K562 (cell line): Measurements from ENCODE around the gene CR2. TPM values are rescaled to one million over a fixed set of nuclear protein-coding genes. Genes with fewer than 3 reads are reported as not detected.

Experiments
- FOS ChIP-seq: IDR thresholded peaks from 3 replicates; pipeline ENCODE4 v1.6.1; 2011; ENCODE audit not compliant: insufficient read length; ENCODE audit errors: extremely low read depth
- HSF4 ChIP-seq: fragments of 250-450 bp; sonication (Bioruptor Pico); IDR thresholded peaks from 2 replicates; pipeline ENCODE4 v2.1.2; 2022; ENCODE audit warnings: mild to moderate bottlenecking, moderate library complexity, borderline replicate concordance
- JUN ChIP-seq, 2 experiments: sonication (generic) in 1 of 2; formaldehyde crosslinking in 1 of 2; IDR thresholded peaks; 2 replicates each; pipeline versions ENCODE4 v1.6.1 to v1.8.0; 2012 to 2022; ENCODE audit warnings: borderline replicate concordance in 2 of 2, mild to moderate bottlenecking in 2 of 2, improper control_type of control experiment in 1 of 2, low read depth in 1 of 2, low read length in 1 of 2, missing genetic modification reagents in 1 of 2
- MEIS2 ChIP-seq: fragments of 450-650 bp; IDR thresholded peaks from 2 replicates; pipeline ENCODE4 v1.6.1; 2014; ENCODE audit warnings: mild to moderate bottlenecking; ENCODE audit not compliant: partially characterized antibody
- RB1 ChIP-seq: fragments of 450-650 bp; IDR thresholded peaks from 2 replicates; pipeline ENCODE4 v1.6.1; 2017; ENCODE audit warnings: low read depth, mild to moderate bottlenecking
- THRB ChIP-seq: fragments of 450-650 bp; formaldehyde crosslinking; conservative IDR thresholded peaks from 2 replicates; pipeline ENCODE4 v1.4.0; 2022; ENCODE audit warnings: mild to moderate bottlenecking, missing genetic modification characterization
- ZBTB40 ChIP-seq, 2 experiments: fragments of 450-650 bp in 1 of 2; sonication (generic) in 1 of 2; formaldehyde crosslinking in 1 of 2; IDR thresholded peaks; 2 replicates each; pipeline versions ENCODE4 v1.7.1 to v1.9.0; 2016 to 2022; ENCODE audit warnings: inconsistent platforms in 1 of 2, mild to moderate bottlenecking in 1 of 2, missing genetic modification reagents in 1 of 2
- ZNF12 ChIP-seq: sonication (generic); formaldehyde crosslinking; IDR thresholded peaks from 2 replicates; pipeline ENCODE4 v1.4.0; 2020; ENCODE audit warnings: mild to moderate bottlenecking, missing genetic modification reagents
- ZNF41 ChIP-seq: fragments of 250-450 bp; sonication (Bioruptor Pico); conservative IDR thresholded peaks from 2 replicates; pipeline ENCODE4 v1.4.0; 2020; ENCODE audit warnings: mild to moderate bottlenecking
- polyA plus RNA-seq, 8 experiments: library from polyadenylated mRNA; depleted of rRNA in 4 of 8; stranded (reverse) in 5 of 8; unstranded in 3 of 8; fragments of >200 nt; fragmentation: Nextera tagmentation in 2 of 8; fragmentation: Illumina TruSeq in 1 of 8; extraction: Ambion mirVana in 2 of 8; extraction: Trizol in 1 of 8; gene quantifications; 2 replicates each; pipeline versions ENCODE4 v1.2.1 to v1.2.3, GENCODE V29; 2011 to 2014; ENCODE audit warnings: inconsistent platforms in 1 of 8, missing spikeins in 1 of 8
- total RNA-seq, 7 experiments: library from RNA; depleted of rRNA in 6 of 7; stranded (reverse); fragments of >200 nt in 6 of 7; fragmentation: Illumina TruSeq in 2 of 7; extraction: Trizol in 2 of 7; gene quantifications; 2 replicates each; pipeline versions ENCODE4 v1.2.1 to v1.2.3, GENCODE V29; 2011 to 2021; ENCODE audit warnings: low replicate concordance in 1 of 7

The CR2 gene
- total and polyA plus RNA-seq, 9 of the 15 experiments (the other 6 are each of a cell fraction or from before 2014, with no cell fraction given) = 0.07 to 0.67 (median 0.37) TPM

- no peak for TF ChIP-seq ZBTB40 (IDR thresholded peaks at IDR 0.05)
- no peak for TF ChIP-seq ZBTB40 (CRISPR knock-in tag; IDR thresholded peaks at IDR 0.05)
- no peak for TF ChIP-seq ZNF41
- no peak for TF ChIP-seq HSF4 (CRISPR knock-in tag)
- no peak for TF ChIP-seq JUN (IDR thresholded peaks at IDR 0.05; ENCODE audit: borderline replicate concordance, low read depth, low read length)
- no peak for TF ChIP-seq JUN (CRISPR knock-in tag; IDR thresholded peaks at IDR 0.05; ENCODE audit: borderline replicate concordance)
- no peak for TF ChIP-seq ZNF12 (CRISPR knock-in tag)
- TF ChIP-seq RB1 = peak; percentile 29; the same call in 1 of the 2 replicates
- TF ChIP-seq MEIS2 = no peak
- TF ChIP-seq FOS = no peak
- TF ChIP-seq THRB (CRISPR knock-in tag) = no peak
Measured at GRCh38 chr1:207404849-207405525, 49.1 kb upstream of the CR2 start (continued).
